Lower leg skin (tissue), 3 donors: ENCODE data around the gene ZNF771.

Source experiments
- CTCF ChIP-seq, 3 donors: fragments of 450-650 bp; IDR thresholded peaks; one replicate each; pipeline ENCODE4 v1.5.1; 2016; ENCODE audit warnings: antibody characterized with exemption in 3 of 3, mild to moderate bottlenecking in 3 of 3, moderate library complexity in 2 of 3
- POLR2A ChIP-seq, 2 donors: fragments of 450-650 bp; IDR thresholded peaks; one replicate each; pipeline ENCODE4 v1.6.1; 2016 to 2017; ENCODE audit warnings: antibody characterized with exemption in 2 of 2, mild to moderate bottlenecking in 1 of 2, moderate library complexity in 1 of 2

GRCh38 chr16:30401768-30402425, 5.5 kb upstream of the ZNF771 start:
- TF ChIP-seq CTCF (IDR thresholded peaks at IDR 0.05) (no peak), POLR2A (IDR thresholded peaks at IDR 0.05) (no peak)
